ENCODE results near the gene TBCD.

GRCh38 chr17:82821554-82821953, 69.7 kb downstream of the TBCD start:
- TF ChIP-seq CTCF (conservative IDR thresholded peaks at IDR 0.05) (no peak), ZFX (IDR thresholded peaks at IDR 0.05) (no peak)

Data from C4-2B (cell line).